ENCODE data around the gene DAB1. TPM values are rescaled to one million over a fixed set of nuclear protein-coding genes. Genes with fewer than 3 reads are reported as not detected.

Gene DAB1
- total RNA-seq, 1 donor from 2014 or later = 14.6 TPM

DNA sequence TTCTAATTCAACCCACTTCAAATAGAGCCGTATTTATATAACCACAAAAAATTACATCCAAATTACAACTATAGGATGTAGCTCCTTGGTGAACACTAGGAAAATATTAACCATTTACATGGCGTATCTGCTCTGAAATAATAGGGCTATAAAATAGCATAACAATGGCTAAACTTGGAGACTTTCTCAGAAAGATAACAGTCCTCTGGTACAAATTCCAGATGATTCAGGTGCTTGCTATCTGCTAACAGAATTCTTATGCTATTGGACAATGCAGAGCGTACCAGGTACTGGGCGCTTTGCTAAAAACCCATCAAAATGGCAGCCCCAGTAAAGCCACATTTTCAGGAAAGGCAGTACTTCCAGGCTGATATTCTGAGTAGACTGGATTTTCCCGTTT lies 248.4 kb downstream of the DAB1 start:
- H4K20me1 ChIP-seq (ENCODE audit: low read depth) = no peaks in the 10 kb centered on the region
- TF ChIP-seq EZH2phosphoT487 (IDR thresholded peaks at IDR 0.05) (no peak), EZH2 (IDR thresholded peaks at IDR 0.05) (no peak)
- TF ChIP-seq, protein P1, sequence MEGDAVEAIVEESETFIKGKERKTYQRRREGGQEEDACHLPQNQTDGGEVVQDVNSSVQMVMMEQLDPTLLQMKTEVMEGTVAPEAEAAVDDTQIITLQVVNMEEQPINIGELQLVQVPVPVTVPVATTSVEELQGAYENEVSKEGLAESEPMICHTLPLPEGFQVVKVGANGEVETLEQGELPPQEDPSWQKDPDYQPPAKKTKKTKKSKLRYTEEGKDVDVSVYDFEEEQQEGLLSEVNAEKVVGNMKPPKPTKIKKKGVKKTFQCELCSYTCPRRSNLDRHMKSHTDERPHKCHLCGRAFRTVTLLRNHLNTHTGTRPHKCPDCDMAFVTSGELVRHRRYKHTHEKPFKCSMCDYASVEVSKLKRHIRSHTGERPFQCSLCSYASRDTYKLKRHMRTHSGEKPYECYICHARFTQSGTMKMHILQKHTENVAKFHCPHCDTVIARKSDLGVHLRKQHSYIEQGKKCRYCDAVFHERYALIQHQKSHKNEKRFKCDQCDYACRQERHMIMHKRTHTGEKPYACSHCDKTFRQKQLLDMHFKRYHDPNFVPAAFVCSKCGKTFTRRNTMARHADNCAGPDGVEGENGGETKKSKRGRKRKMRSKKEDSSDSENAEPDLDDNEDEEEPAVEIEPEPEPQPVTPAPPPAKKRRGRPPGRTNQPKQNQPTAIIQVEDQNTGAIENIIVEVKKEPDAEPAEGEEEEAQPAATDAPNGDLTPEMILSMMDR (IDR thresholded peaks at IDR 0.05) = no peak
- Mint-ChIP-seq H3K27me3 (ENCODE audit: insufficient read depth, low read depth) (no peaks in the 10 kb centered on the region), H3K9me3 (no peaks in the 10 kb centered on the region), H3K4me3 (no peak overlapping the region), H3K36me3 (no peaks in the 10 kb centered on the region), H3K4me1 (peaks cover 6% of the 10 kb centered on the region), H3K27ac (no peak overlapping the region)
- no peaks in the 10 kb centered on the region for H3K36me3 ChIP-seq
- H3K4me3 ChIP-seq = no peak overlapping the region
- no peak for DNase-seq (ENCODE audit: low spot score)
- no peaks in the 10 kb centered on the region for H3K9me3 ChIP-seq (ENCODE audit: low read depth)
- H3F3A ChIP-seq (ENCODE audit: low read depth) = no peaks in the 10 kb centered on the region
- H3K4me1 ChIP-seq = peaks cover 25% of the 10 kb centered on the region
- H3K4me2 ChIP-seq = no peak overlapping the region
- H2AFZ ChIP-seq (replicated peaks) = no peak overlapping the region
- no peak overlapping the region for H3K27ac ChIP-seq
- no peaks in the 10 kb centered on the region for H3K27me3 ChIP-seq
- H3K79me2 ChIP-seq (ENCODE audit: low read depth) = no peaks in the 10 kb centered on the region
- H3K9ac ChIP-seq = no peak overlapping the region

DNA sequence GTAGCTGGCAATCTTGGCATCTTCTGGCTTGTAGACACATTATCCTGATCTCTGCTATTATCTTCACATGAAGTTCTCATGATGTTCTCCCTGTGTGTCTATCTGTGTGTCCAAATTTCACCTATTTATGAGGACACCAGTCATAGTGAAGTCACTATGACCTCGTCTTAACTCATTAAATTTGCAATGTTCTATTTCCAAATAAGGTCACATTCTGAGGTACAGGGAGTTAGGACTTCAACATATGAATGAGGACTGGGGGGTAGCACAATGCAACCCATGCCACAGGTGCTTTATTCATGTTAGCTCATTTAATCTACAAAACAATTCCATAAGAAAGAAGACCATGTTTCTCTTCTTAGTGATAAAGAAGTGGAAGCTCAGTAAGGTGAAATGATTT lies 251.8 kb downstream of the DAB1 start:
- H3K79me2 ChIP-seq (ENCODE audit: low read depth) = no peaks in the 10 kb centered on the region
- TF ChIP-seq EZH2phosphoT487 (IDR thresholded peaks at IDR 0.05) (no peak), EZH2 (IDR thresholded peaks at IDR 0.05) (no peak)
- TF ChIP-seq, protein P1 (IDR thresholded peaks at IDR 0.05) = no peak

DNA sequence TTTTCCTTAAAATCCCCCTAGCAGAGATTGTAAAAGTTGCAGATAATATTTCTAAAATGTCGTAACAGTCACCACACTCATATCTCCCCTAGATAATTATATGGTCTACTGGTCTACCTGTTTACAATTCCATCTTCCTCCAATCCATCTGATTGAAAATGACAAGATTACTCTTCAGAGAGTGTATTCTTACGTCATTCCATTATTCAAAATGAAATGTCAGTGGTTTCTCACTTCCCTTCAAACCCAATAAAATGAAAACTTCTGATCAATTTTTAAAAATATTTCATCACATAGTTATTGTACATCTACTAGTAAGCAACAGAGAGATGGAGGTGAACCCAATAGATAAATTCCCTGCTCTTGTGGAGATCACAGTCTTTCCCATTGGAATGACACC lies 255.9 kb downstream of the DAB1 start:
- no peaks in the 10 kb centered on the region for H3K79me2 ChIP-seq (ENCODE audit: low read depth)
- H3K36me3 ChIP-seq = no peaks in the 10 kb centered on the region
- H3K27me3 Mint-ChIP-seq (ENCODE audit: insufficient read depth, low read depth) = no peaks in the 10 kb centered on the region
- no peaks in the 10 kb centered on the region for H3F3A ChIP-seq (ENCODE audit: low read depth)
- no peaks in the 10 kb centered on the region for H4K20me1 ChIP-seq (ENCODE audit: low read depth)
- H3K4me3 Mint-ChIP-seq = no peak overlapping the region
- H3K9me3 Mint-ChIP-seq = no peaks in the 10 kb centered on the region
- DNase-seq (ENCODE audit: low spot score) = no peak
- TF ChIP-seq EZH2phosphoT487 (IDR thresholded peaks at IDR 0.05) (no peak), EZH2 (IDR thresholded peaks at IDR 0.05) (no peak)
- TF ChIP-seq, protein P1 (IDR thresholded peaks at IDR 0.05) = no peak
- H2AFZ ChIP-seq (replicated peaks) = no peak overlapping the region
- no peak overlapping the region for H3K4me3 ChIP-seq
- no peaks in the 10 kb centered on the region for H3K9me3 ChIP-seq (ENCODE audit: low read depth)
- no peak overlapping the region for H3K9ac ChIP-seq
- no peak overlapping the region for H3K27ac ChIP-seq
- no peaks in the 10 kb centered on the region for H3K27me3 ChIP-seq
- no peak overlapping the region for H3K27ac Mint-ChIP-seq
- no peak overlapping the region for H3K4me2 ChIP-seq
- peaks cover 6% of the 10 kb centered on the region for H3K4me1 Mint-ChIP-seq
- H3K36me3 Mint-ChIP-seq = no peaks in the 10 kb centered on the region
- H3K4me1 ChIP-seq = peaks cover 10% of the 10 kb centered on the region

More for the DNA sequence above, 251.8 kb downstream of the DAB1 start:
- DNase-seq (ENCODE audit: low spot score) = no peak
- H3K27me3 ChIP-seq = no peaks in the 10 kb centered on the region
- H3K27ac ChIP-seq = no peak overlapping the region
- Mint-ChIP-seq H3K27ac (no peak overlapping the region), H3K27me3 (ENCODE audit: insufficient read depth, low read depth) (no peaks in the 10 kb centered on the region), H3K4me1 (no peaks in the 10 kb centered on the region), H3K4me3 (no peak overlapping the region), H3K36me3 (no peaks in the 10 kb centered on the region), H3K9me3 (no peaks in the 10 kb centered on the region)
- no peaks in the 10 kb centered on the region for H4K20me1 ChIP-seq (ENCODE audit: low read depth)
- no peaks in the 10 kb centered on the region for H3F3A ChIP-seq (ENCODE audit: low read depth)
- H3K4me2 ChIP-seq = no peak overlapping the region
- H3K4me1 ChIP-seq = peaks cover 7% of the 10 kb centered on the region
- H3K9me3 ChIP-seq (ENCODE audit: low read depth) = no peaks in the 10 kb centered on the region
- H2AFZ ChIP-seq (replicated peaks) = no peak overlapping the region
- H3K36me3 ChIP-seq = no peaks in the 10 kb centered on the region
- no peak overlapping the region for H3K9ac ChIP-seq
- H3K4me3 ChIP-seq = no peak overlapping the region

All from neural progenitor cell (in vitro differentiated cells).